ENCODE results near the gene HOOK2. TPM values are rescaled to one million over a fixed set of nuclear protein-coding genes. Genes with fewer than 3 reads are reported as not detected.

Gene HOOK2
- total and polyA plus RNA-seq, 12 donors, result 6.3 to 99.7 (median 29.1) TPM

GRCh38 chr19:12802267-12803106, 27.1 kb upstream of the HOOK2 start:
- WGBS, 4 donors, result 35 to 42% (median 39%) methylated on average over 20 to 22 of the region's 22 CpGs
- intact Hi-C loops (cut with DNase I), result loop anchor here (5.0 kb wide), 2 partner anchors 35 to 40 kb away; no protein-coding TSS in a partner anchor
- no peak for TF ChIP-seq POLR2A (IDR thresholded peaks at IDR 0.05)
- TF ChIP-seq CTCF (IDR thresholded peaks at IDR 0.05), result peak in 1 of 6 experiments; percentile 2
- peak in 4 of 7 donors; percentile 44 to 68 (median 51) for DNase-seq
- peaks cover 10 to 27% of the 10 kb centered on the region in 2 donors for H3K4me1 ChIP-seq (replicated peaks in 1 of 2)
- H3K4me3 ChIP-seq, result peak overlapping the region in 3 of 4 donors; percentile 35 to 91 (median 77)
- H3K9me3 ChIP-seq (replicated peaks in 1 of 3), result no peaks in the 10 kb centered on the region
- H3K27ac ChIP-seq, result peak overlapping the region in 2 of 5 donors; percentile 88
- H3K27me3 ChIP-seq, result no peaks in the 10 kb centered on the region
- peaks cover 0 to 30% of the 10 kb centered on the region in 2 donors for H3K36me3 ChIP-seq (replicated peaks in 1 of 2)

- peak within 1 kb of the TSS in 4 of 5 donors; percentile 66 to 88 (median 80) for H3K27ac ChIP-seq
- peak within 1 kb of the TSS; percentile 29 to 91 (median 56) for H3K4me3 ChIP-seq
- peaks cover 0 to 30% of the 10 kb centered on the region in 2 donors for H3K36me3 ChIP-seq (replicated peaks in 1 of 2)
- peaks cover 6 to 21% of the 10 kb centered on the region in 2 donors for H3K4me1 ChIP-seq (replicated peaks in 1 of 2)
- H3K27me3 ChIP-seq, result no peaks in the 10 kb centered on the region
- H3K9me3 ChIP-seq (replicated peaks in 1 of 3), result no peaks in the 10 kb centered on the region
- TF ChIP-seq POLR2A (IDR thresholded peaks at IDR 0.05), result peak; percentile 95
- TF ChIP-seq CTCF (IDR thresholded peaks at IDR 0.05), result peak in 4 of 6 experiments; percentile 3 to 24 (median 13)
- WGBS, 4 donors, result 0 to 1% (median 0%) methylated on average over 3 to 78 of the region's 78 CpGs
- intact Hi-C loops (cut with DNase I), result loop anchor here (5.0 kb wide), 2 partner anchors 34 to 41 kb away; no protein-coding TSS in a partner anchor
- DNase-seq, result peak; percentile 81 to 90 (median 87)
These were observed 26.3 kb upstream of the HOOK2 start, which contains the start of the genes PRDX2 and THSD8 for GRCh38 chr19:12801466-12802266. PRDX2 (minus strand) TSS chr19:12801800; CDS start chr19:12801261, 539 bp downstream. THSD8 (plus strand) TSS chr19:12802069; CDS start chr19:12802072, 3 bp downstream.

GRCh38 chr19:12800923-12801465, 25.6 kb upstream of the HOOK2 start:
- 3 to 20% (median 7%) methylated on average over 8 to 38 of the region's 38 CpGs for WGBS, 4 donors
- peak overlapping the region in 4 of 5 donors; percentile 66 to 88 (median 80) for H3K27ac ChIP-seq
- TF ChIP-seq CTCF (IDR thresholded peaks at IDR 0.05) (no peak), POLR2A (IDR thresholded peaks at IDR 0.05) (no peak)
- peak overlapping the region; percentile 29 to 91 (median 56) for H3K4me3 ChIP-seq
- H3K4me1 ChIP-seq (replicated peaks in 1 of 2), result peaks cover 7 to 24% of the 10 kb centered on the region in 2 donors
- intact Hi-C loops (cut with DNase I), result loop anchor here (5.0 kb wide), 2 partner anchors 34 to 41 kb away; no protein-coding TSS in a partner anchor
- H3K36me3 ChIP-seq (replicated peaks in 1 of 2), result peaks cover 0 to 30% of the 10 kb centered on the region in 2 donors
- no peaks in the 10 kb centered on the region for H3K9me3 ChIP-seq (replicated peaks in 1 of 3)
- DNase-seq, result peak; percentile 66 to 82 (median 76)
- H3K27me3 ChIP-seq, result no peaks in the 10 kb centered on the region
